ENCODE measurements around the gene ZNF697. TPM values are rescaled to one million over a fixed set of nuclear protein-coding genes. Genes with fewer than 3 reads are reported as not detected.

Gene ZNF697
- total RNA-seq, 4 donors from 2014 or later: 2.6 to 8.1 (median 3.7) TPM

DNA sequence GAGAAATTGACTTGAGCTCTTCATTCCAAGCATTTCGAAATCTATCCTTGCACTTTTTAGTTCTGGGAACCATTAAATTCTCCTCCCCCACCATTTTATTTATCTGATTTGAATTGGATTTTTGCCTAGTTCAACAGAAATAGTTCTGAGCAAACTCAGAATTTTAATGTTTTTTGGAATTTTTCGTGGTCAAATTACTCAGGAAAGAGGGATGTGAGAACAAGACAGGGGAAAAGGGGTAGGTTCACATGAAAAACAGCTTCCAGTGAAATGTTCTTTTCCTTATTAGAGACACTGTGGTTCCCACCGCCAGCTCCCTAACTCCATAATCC, 5.7 kb upstream of the ZNF697 start:
- Histone ChIP-seq H3K4me3 (no peak overlapping the region), H3K27me3 (no peaks in the 10 kb centered on the region), H3K4me1 (peaks cover 3% of the 10 kb centered on the region), H3K27ac (no peak overlapping the region), H3K9me3 (no peaks in the 10 kb centered on the region), H3K36me3 (no peaks in the 10 kb centered on the region)
- 61% methylated on average over 3 of the region's 3 CpGs for WGBS
- no peak for TF ChIP-seq POLR2A (IDR thresholded peaks at IDR 0.05)
- TF ChIP-seq, protein P1, sequence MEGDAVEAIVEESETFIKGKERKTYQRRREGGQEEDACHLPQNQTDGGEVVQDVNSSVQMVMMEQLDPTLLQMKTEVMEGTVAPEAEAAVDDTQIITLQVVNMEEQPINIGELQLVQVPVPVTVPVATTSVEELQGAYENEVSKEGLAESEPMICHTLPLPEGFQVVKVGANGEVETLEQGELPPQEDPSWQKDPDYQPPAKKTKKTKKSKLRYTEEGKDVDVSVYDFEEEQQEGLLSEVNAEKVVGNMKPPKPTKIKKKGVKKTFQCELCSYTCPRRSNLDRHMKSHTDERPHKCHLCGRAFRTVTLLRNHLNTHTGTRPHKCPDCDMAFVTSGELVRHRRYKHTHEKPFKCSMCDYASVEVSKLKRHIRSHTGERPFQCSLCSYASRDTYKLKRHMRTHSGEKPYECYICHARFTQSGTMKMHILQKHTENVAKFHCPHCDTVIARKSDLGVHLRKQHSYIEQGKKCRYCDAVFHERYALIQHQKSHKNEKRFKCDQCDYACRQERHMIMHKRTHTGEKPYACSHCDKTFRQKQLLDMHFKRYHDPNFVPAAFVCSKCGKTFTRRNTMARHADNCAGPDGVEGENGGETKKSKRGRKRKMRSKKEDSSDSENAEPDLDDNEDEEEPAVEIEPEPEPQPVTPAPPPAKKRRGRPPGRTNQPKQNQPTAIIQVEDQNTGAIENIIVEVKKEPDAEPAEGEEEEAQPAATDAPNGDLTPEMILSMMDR (IDR thresholded peaks at IDR 0.05): no peak
- TF ChIP-seq POLR2AphosphoS5 (IDR thresholded peaks at IDR 0.05): no peak
- DNase-seq (ENCODE audit: low spot score in 2 of 2): no peak

DNA sequence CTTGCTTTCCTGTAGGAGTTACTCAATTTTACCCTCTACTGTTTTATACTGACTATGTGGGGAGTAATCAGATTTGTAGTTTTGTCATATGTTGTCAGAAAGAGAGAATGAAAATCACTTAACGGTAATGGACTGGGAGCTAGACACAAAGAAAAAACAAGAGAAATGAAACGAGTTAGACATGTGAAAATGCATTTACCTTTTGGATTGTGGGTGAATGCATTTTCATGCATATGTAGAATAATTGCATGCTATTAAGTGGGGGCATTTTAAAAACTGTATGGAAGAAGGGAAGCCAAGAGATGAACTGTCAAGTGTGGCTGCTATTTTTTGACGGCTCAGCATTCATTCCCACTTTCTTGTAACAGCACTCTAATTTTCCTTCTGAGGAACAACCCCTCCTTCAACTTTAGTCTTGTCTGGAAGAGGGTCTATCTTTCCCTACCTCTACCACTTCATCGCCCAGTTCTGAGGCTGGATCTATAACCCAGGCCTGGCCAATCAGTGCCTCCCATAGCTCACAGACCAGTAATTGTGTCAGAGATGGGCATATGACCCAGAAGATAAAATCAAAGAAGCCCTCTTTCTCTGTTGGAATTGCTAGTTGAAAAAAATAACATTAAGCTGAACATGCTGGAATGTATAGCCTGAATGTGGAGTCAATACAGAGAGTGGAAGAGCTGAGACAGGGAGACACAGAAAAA, 5.2 kb upstream of the ZNF697 start:
- no peaks in the 10 kb centered on the region for H3K9me3 ChIP-seq
- no peak overlapping the region for H3K27ac ChIP-seq
- H3K4me3 ChIP-seq: no peak overlapping the region
- H3K36me3 ChIP-seq: no peaks in the 10 kb centered on the region
- TF ChIP-seq, protein P1 (IDR thresholded peaks at IDR 0.05): no peak
- TF ChIP-seq EP300 (IDR thresholded peaks at IDR 0.05) (no peak), POLR2A (IDR thresholded peaks at IDR 0.05) (no peak), POLR2AphosphoS5 (IDR thresholded peaks at IDR 0.05) (no peak)
- H3K27me3 ChIP-seq: no peaks in the 10 kb centered on the region
- WGBS: 90% methylated on average over 4 of the region's 4 CpGs
- peaks cover 6% of the 10 kb centered on the region for H3K4me1 ChIP-seq
- DNase-seq (ENCODE audit: low spot score in 2 of 2): no peak

DNA sequence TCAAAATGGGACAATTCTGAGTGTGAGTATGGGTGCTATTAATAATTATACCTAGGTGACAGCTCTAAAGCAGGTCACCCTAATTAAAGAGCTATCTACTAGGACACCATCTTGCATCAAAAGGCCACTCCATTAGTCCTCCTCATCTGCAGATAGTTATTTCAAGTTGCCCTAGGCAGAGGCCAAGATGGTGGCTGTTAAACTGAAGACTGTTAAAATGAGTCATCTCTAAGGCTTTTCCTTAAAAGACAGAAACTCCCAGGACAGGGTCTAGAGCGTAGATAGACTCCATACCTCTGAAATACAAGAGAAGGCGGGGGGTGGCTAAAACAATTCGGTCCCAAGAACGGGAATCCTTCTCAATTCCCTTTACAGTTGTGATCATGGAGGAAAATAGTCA, 4.5 kb upstream of the ZNF697 start:
- WGBS: 95% methylated on average over 4 of the region's 4 CpGs

DNA sequence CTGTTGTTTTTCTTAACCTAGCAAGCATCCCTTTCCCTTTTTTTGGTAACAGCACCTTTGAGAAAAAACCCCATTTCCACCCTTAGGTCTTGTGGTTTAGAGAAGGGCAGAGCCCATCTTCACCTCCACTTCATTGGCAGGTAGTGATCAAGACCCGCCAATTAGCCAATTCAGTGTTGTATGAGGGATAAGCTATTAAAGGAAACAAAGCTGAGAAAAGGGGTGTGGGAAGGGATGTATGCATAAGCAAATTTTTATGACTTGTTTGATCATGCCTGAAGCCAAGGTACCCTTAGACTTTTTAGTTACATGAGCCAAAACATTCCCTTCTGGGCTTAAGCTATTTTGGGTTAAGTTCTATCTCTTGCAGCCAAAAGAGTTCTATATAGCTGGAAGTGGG, 3.6 kb upstream of the ZNF697 start:
- 67% methylated on average over 1 of the region's 1 CpG for WGBS
- Histone ChIP-seq H3K27me3 (no peaks in the 10 kb centered on the region), H3K36me3 (no peaks in the 10 kb centered on the region), H3K4me3 (no peak overlapping the region), H3K27ac (no peak overlapping the region), H3K4me1 (peaks cover 14% of the 10 kb centered on the region), H3K9me3 (no peaks in the 10 kb centered on the region)
- DNase-seq (ENCODE audit: low spot score in 2 of 2): no peak
- TF ChIP-seq EP300 (IDR thresholded peaks at IDR 0.05) (no peak), POLR2A (IDR thresholded peaks at IDR 0.05) (no peak), POLR2AphosphoS5 (IDR thresholded peaks at IDR 0.05) (no peak)
- TF ChIP-seq, protein P1 (IDR thresholded peaks at IDR 0.05): no peak

More for the DNA sequence above, 4.5 kb upstream of the ZNF697 start:
- no peak overlapping the region for H3K27ac ChIP-seq
- H3K27me3 ChIP-seq: no peaks in the 10 kb centered on the region
- H3K9me3 ChIP-seq: no peaks in the 10 kb centered on the region
- TF ChIP-seq, protein P1 (IDR thresholded peaks at IDR 0.05): no peak
- TF ChIP-seq POLR2A (IDR thresholded peaks at IDR 0.05): no peak
- TF ChIP-seq EP300 (IDR thresholded peaks at IDR 0.05): no peak
- TF ChIP-seq POLR2AphosphoS5 (IDR thresholded peaks at IDR 0.05): no peak
- peaks cover 6% of the 10 kb centered on the region for H3K4me1 ChIP-seq
- DNase-seq (ENCODE audit: low spot score in 2 of 2): no peak
- H3K36me3 ChIP-seq: no peaks in the 10 kb centered on the region
- H3K4me3 ChIP-seq: no peak overlapping the region

DNA sequence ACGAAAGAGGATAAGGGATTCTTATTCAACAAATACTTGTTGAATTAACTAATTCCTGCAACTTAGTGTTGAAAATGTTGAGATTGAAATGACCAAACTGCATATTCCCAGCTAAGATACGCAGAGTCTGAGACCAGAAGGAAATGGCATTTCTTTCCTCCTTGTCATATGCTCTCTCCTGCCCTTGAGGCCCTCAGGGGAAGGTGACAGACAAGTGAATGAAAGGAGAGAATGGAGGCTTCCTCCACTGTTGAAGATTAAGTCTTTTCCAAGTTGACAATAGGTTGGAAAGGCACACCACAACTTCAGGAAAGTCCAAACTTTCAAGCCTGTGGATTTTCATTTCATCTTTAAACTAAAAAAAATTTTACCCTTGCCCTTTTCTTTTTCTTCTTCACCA, 3.1 kb upstream of the ZNF697 start:
- 83% methylated on average over 2 of the region's 2 CpGs for WGBS
- Histone ChIP-seq H3K27me3 (no peaks in the 10 kb centered on the region), H3K4me1 (peaks cover 19% of the 10 kb centered on the region), H3K9me3 (no peaks in the 10 kb centered on the region), H3K27ac (no peak overlapping the region), H3K36me3 (no peaks in the 10 kb centered on the region), H3K4me3 (no peak overlapping the region)
- DNase-seq (ENCODE audit: low spot score in 2 of 2): no peak
- TF ChIP-seq EP300 (IDR thresholded peaks at IDR 0.05) (no peak), POLR2A (IDR thresholded peaks at IDR 0.05) (no peak), POLR2AphosphoS5 (IDR thresholded peaks at IDR 0.05) (no peak)
- TF ChIP-seq, protein P1 (IDR thresholded peaks at IDR 0.05): no peak
